MM.1S (cell line): ENCODE data around the gene ATAD3A.

Source experiments
- DNase-seq: peaks from one replicate; pipeline ENCODE4 v3.0.0-alpha.2; 2015
- H2AFZ ChIP-seq: fragments of 300-600 bp; sonication (generic); 2 replicates; pipeline ENCODE4 v1.6.0; 2016; ENCODE audit warnings: antibody characterized with exemption, low read length
- H3F3A ChIP-seq: fragments of 300-600 bp; sonication (generic); 2 replicates; pipeline ENCODE4 v1.6.1; 2016; ENCODE audit warnings: mild to moderate bottlenecking, antibody characterized with exemption, low read length, moderate library complexity, mixed read lengths; ENCODE audit not compliant: insufficient read depth
- H3K27ac ChIP-seq: fragments of 300-600 bp; sonication (generic); 2 replicates; pipeline ENCODE4 v1.5.1; 2016; ENCODE audit warnings: mild to moderate bottlenecking, low read length
- H3K27me3 ChIP-seq: fragments of 300-600 bp; sonication (generic); replicated peaks from 2 replicates; pipeline ENCODE4 v1.6.0; 2016; ENCODE audit warnings: low read length; ENCODE audit not compliant: insufficient read depth
- H3K36me3 ChIP-seq: fragments of 300-600 bp; sonication (generic); replicated peaks from 2 replicates; pipeline ENCODE4 v1.6.1; 2016; ENCODE audit warnings: mild to moderate bottlenecking, low read length, mixed read lengths; ENCODE audit not compliant: insufficient read depth
- H3K4me1 ChIP-seq: fragments of 300-600 bp; sonication (generic); 2 replicates; pipeline ENCODE4 v1.6.1; 2016; ENCODE audit warnings: low read length, mixed read lengths
- H3K4me2 ChIP-seq: fragments of 300-600 bp; sonication (generic); 2 replicates; pipeline ENCODE4 v1.6.0; 2016; ENCODE audit warnings: low read depth, low read length
- H3K4me3 ChIP-seq: fragments of 300-600 bp; sonication (generic); 2 replicates; pipeline ENCODE4 v1.5.1; 2016; ENCODE audit warnings: low read length, mixed read lengths
- H3K79me2 ChIP-seq: fragments of 300-600 bp; sonication (generic); 2 replicates; pipeline ENCODE4 v1.6.1; 2016; ENCODE audit warnings: mixed run types, low read length, mixed read lengths
- H3K9ac ChIP-seq: fragments of 300-600 bp; sonication (generic); 2 replicates; pipeline ENCODE4 v1.6.1; 2016; ENCODE audit warnings: low read length, mixed read lengths
- H3K9me2 ChIP-seq: fragments of 300-600 bp; sonication (generic); replicated peaks from 2 replicates; pipeline ENCODE4 v1.6.1; 2016; ENCODE audit warnings: mild to moderate bottlenecking, low read length, mixed read lengths; ENCODE audit not compliant: insufficient read depth
- H3K9me3 ChIP-seq: fragments of 300-600 bp; sonication (generic); replicated peaks from 2 replicates; pipeline ENCODE4 v1.6.1; 2016; ENCODE audit warnings: mild to moderate bottlenecking, low read length, mixed read lengths; ENCODE audit not compliant: insufficient read depth
- H4K20me1 ChIP-seq: fragments of 300-600 bp; sonication (generic); 2 replicates; pipeline ENCODE4 v1.6.1; 2016; ENCODE audit warnings: mild to moderate bottlenecking, low read length, moderate library complexity, mixed read lengths; ENCODE audit not compliant: insufficient read depth
- CTCF ChIP-seq: fragments of 300-600 bp; sonication (generic); IDR thresholded peaks from 2 replicates; pipeline ENCODE4 v1.5.1; 2016; ENCODE audit warnings: antibody characterized with exemption, low read length, mixed read lengths
- EZH2 ChIP-seq: fragments of 300-600 bp; sonication (generic); optimal IDR thresholded peaks from 2 replicates; pipeline ENCODE3; 2017; ENCODE audit warnings: low read depth, mild to moderate bottlenecking, antibody characterized with exemption, low read length, mixed read lengths
- EZH2phosphoT487 ChIP-seq: fragments of 300-600 bp; sonication (generic); IDR thresholded peaks from 2 replicates; pipeline ENCODE4 v1.6.1; 2018; ENCODE audit warnings: antibody characterized with exemption, low read length

The ATAD3A gene

DNA sequence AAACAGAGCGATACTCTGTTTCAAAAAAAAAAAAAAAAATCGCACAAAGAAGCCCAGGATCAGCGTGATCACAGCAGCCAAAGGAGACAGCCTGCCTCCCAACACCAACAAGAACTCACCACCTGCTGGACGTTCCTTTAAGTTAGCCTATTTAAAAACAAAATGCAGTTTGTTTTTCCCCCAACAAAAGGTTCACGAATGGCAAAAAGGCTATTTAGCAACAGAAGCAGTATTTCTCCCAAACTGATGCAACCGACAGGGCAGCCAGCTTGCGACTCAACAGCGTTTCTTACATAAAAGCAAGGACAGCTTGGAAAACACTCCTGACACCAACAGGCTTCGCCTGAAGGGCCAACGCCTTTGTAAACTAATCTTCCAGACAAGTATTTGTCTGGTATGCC is 55.9 kb downstream of the ATAD3A start:
- Histone ChIP-seq H3K9me3 (no peaks in the 10 kb centered on the region), H3K9ac (no peak overlapping the region), H2AFZ (no peak overlapping the region), H3K36me3 (peaks cover 8% of the 10 kb centered on the region; the same call in 1 of the 2 replicates), H3K27me3 (no peaks in the 10 kb centered on the region), H3K4me1 (no peaks in the 10 kb centered on the region), H3F3A (no peaks in the 10 kb centered on the region), H4K20me1 (peaks cover 24% of the 10 kb centered on the region), H3K4me3 (no peak overlapping the region), H3K27ac (no peak overlapping the region), H3K4me2 (no peak overlapping the region), H3K9me2 (no peaks in the 10 kb centered on the region), H3K79me2 (peaks cover 97% of the 10 kb centered on the region)
- no peak for TF ChIP-seq EZH2
- TF ChIP-seq EZH2phosphoT487: no peak
- TF ChIP-seq CTCF: no peak
- DNase-seq: no peak

GRCh38 chr1:1569341-1569740 is 57.4 kb downstream of the ATAD3A start:
- no peak overlapping the region for H3K9ac ChIP-seq
- H3K4me2 ChIP-seq: no peak overlapping the region
- peaks cover 5% of the 10 kb centered on the region; the same call in 1 of the 2 replicates for H3K36me3 ChIP-seq
- no peak overlapping the region for H2AFZ ChIP-seq
- H3K9me3 ChIP-seq: no peaks in the 10 kb centered on the region
- H3K27me3 ChIP-seq: no peaks in the 10 kb centered on the region
- DNase-seq: no peak
- H3F3A ChIP-seq: no peaks in the 10 kb centered on the region
- no peak overlapping the region for H3K27ac ChIP-seq
- no peaks in the 10 kb centered on the region for H3K9me2 ChIP-seq
- H3K79me2 ChIP-seq: peaks cover 100% of the 10 kb centered on the region
- H3K4me1 ChIP-seq: 0 out of 2 replicates have a peak, but pooled peaks cover 3% of the 10 kb centered on the region
- TF ChIP-seq CTCF (no peak), EZH2phosphoT487 (no peak), EZH2 (no peak)
- H4K20me1 ChIP-seq: peaks cover 24% of the 10 kb centered on the region
- no peak overlapping the region for H3K4me3 ChIP-seq

DNA sequence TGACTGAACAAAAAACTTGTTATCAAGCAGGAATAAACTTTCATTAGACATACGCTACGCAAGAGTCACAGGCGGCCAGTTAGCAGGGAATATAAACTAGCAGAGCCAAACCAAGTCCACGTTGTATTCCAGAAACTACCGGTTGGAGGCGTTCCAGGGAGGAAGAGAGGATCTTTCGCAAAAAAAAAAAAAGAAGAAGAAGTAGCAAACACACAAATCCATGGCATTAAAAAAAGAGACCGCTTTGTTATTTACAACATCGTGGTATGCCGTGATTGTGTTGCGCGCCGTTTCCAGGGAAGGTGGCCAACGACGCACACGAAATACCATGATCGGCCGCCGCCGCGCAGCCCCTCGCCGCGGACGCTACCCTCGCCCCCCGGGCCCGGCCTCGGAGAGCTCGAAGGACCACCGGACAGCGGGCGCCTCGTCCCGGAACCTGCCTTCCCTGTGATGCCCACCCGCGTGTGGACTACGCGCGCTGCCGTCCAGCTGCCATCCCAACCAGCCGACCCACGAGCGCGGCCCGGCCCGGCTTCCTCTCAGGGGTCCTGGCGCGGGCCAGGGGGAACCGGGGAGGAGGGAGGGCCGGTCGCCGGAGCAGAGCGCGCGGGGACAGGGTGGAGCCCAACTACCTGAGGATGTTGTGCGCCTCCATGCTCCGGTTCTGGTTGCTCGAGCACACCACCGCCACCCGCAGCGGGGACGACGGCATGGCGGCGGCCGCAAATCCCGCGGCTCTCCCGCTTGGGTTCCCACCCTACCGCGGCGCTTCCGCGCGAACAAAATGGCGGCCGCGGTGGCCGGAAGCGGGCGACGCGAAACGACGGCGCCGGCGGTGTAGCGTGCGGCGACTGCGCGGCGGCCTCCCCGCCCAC is 62.1 kb downstream of the ATAD3A start:
- peak; percentile 20 for DNase-seq
- peak overlapping the region; percentile 100 for H3K4me3 ChIP-seq
- H3K9me2 ChIP-seq: no peaks in the 10 kb centered on the region
- H4K20me1 ChIP-seq: no peaks in the 10 kb centered on the region
- H3K4me2 ChIP-seq: peak overlapping the region; percentile 64
- H3K27me3 ChIP-seq: peaks cover 25% of the 10 kb centered on the region
- H2AFZ ChIP-seq: peak overlapping the region; percentile 74
- H3K79me2 ChIP-seq: peaks cover 60% of the 10 kb centered on the region
- peaks cover 3% of the 10 kb centered on the region; the same call in 1 of the 2 replicates for H3F3A ChIP-seq
- H3K9ac ChIP-seq: peak overlapping the region; percentile 99
- 0 out of 2 replicates have a peak, but pooled peaks cover 3% of the 10 kb centered on the region for H3K4me1 ChIP-seq
- peak overlapping the region; percentile 67 for H3K27ac ChIP-seq
- no peaks in the 10 kb centered on the region for H3K9me3 ChIP-seq
- H3K36me3 ChIP-seq: no peaks in the 10 kb centered on the region
- TF ChIP-seq EZH2phosphoT487 (no peak), CTCF (peak; percentile 13; the same call in 1 of the 2 replicates)
